Activated naive CD4-positive, alpha-beta T cell treated with anti-CD3 and anti-CD28 coated beads, Interleukin-2, amount 50 U/mL, for 72 hours (primary cell): ENCODE data around the gene MYO16. TPM values are rescaled to one million over a fixed set of nuclear protein-coding genes. Genes with fewer than 3 reads are reported as not detected.
"Not testable (repeated sequence)": the region's sequence is repeated elsewhere in the genome, so short reads cannot be mapped to it uniquely, and the experiment has no call there.

Source experiments
- ATAC-seq, 2 donors: fragments of 150-1000 bp; cut with Tn5 transposase; 2 replicates each; pipeline ENCODE4 v1.10.0; 2021; ENCODE audit warnings: mild to moderate bottlenecking in 2 of 2, moderate library complexity in 2 of 2
- DNase-seq, 2 donors: peaks; one replicate each; pipeline ENCODE4 v3.0.0; 2021 to 2022; ENCODE audit warnings: low spot score in 2 of 2
- H3K27ac Mint-ChIP-seq, 2 donors: one replicate each; pipeline ENCODE4 v1.8.0; 2022; ENCODE audit warnings: mild to moderate bottlenecking in 2 of 2, mixed read lengths in 2 of 2
- H3K36me3 Mint-ChIP-seq, 2 donors: one replicate each; pipeline ENCODE4 v1.8.0; 2022; ENCODE audit warnings: mixed read lengths in 2 of 2
- H3K9me3 Mint-ChIP-seq, 2 donors: one replicate each; pipeline ENCODE4 v1.8.0; 2022; ENCODE audit warnings: mixed read lengths in 2 of 2
- total RNA-seq, 2 donors: library from RNA; stranded (reverse); gene quantifications; one replicate each; pipeline ENCODE4 v1.2.3, GENCODE V29; 2022

The MYO16 gene
- total RNA-seq, 2 donors from 2014 or later: not detected

- H3K9me3 Mint-ChIP-seq: no peaks in the 10 kb centered on the region
- ATAC-seq: no peak
- no peaks in the 10 kb centered on the region for H3K36me3 Mint-ChIP-seq
- DNase-seq: no peak
- no peak overlapping the region for H3K27ac Mint-ChIP-seq
Measured at GRCh38 chr13:109055850-109056249, 426.4 kb downstream of the MYO16 start.

DNA sequence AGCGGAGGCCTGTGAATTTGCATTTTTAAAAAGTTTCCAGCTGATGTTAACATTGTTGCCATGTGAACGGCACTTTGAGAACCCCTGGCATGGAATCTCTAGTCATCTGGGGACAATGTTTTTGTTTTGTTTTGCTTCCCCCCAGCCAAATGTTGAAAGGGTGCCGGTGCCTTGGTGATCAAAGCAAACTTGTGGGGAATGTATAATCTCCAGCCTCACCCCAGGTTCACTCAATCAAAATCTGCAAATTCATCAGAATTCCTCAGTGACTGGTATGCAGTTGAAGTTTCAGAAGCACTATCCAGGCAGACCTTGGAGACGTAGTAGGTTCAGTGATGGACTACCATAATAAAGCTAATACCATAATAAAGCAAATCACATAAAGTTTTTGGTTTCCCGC, 428.7 kb downstream of the MYO16 start:
- no peak for DNase-seq
- Mint-ChIP-seq H3K9me3 (no peaks in the 10 kb centered on the region), H3K36me3 (no peaks in the 10 kb centered on the region), H3K27ac (no peak overlapping the region)
- ATAC-seq: no peak

GRCh38 chr13:109072505-109072904, 443.1 kb downstream of the MYO16 start:
- no peak for DNase-seq
- peaks cover 4 to 6% of the 10 kb centered on the region in 2 donors for H3K9me3 Mint-ChIP-seq
- H3K27ac Mint-ChIP-seq: no peak overlapping the region
- H3K36me3 Mint-ChIP-seq: peaks cover 5 to 7% of the 10 kb centered on the region in 2 donors
- ATAC-seq: no peak

DNA sequence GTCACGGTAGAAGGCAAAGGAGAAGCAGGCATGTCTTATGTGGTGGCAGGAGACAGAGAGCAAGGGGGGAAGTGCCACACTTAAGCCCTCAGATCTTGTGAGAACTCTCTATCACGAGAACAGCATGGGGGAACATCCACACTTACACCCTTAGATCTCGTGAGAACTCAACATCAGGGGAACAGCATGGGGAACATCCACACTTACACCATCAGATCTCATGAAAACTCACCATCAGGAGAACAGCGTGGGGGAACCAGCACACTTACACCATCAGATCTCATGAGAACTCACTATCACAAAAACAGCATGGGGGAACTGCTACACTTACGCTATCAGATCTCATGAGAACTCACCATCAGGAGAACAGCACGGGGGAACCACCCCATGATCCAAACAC, 445.0 kb downstream of the MYO16 start:
- H3K27ac Mint-ChIP-seq: no peak overlapping the region
- H3K9me3 Mint-ChIP-seq: no peaks in the 10 kb centered on the region
- DNase-seq (no peak), ATAC-seq (no peak)
- H3K36me3 Mint-ChIP-seq: peaks cover 0 to under 1% of the 10 kb centered on the region in 2 donors

- Mint-ChIP-seq H3K9me3 (no peaks in the 10 kb centered on the region), H3K27ac (no peak overlapping the region), H3K36me3 (no peaks in the 10 kb centered on the region)
- DNase-seq: no peak
- ATAC-seq: no peak
Measured at GRCh38 chr13:109074853-109075252, 445.4 kb downstream of the MYO16 start.

- peaks cover 0 to 5% of the 10 kb centered on the region in 2 donors for H3K36me3 Mint-ChIP-seq
- no peak overlapping the region for H3K27ac Mint-ChIP-seq
- peaks cover 5 to 6% of the 10 kb centered on the region in 2 donors for H3K9me3 Mint-ChIP-seq
- no peak for DNase-seq
- ATAC-seq: no peak
Measured at GRCh38 chr13:109087916-109088623, 458.7 kb downstream of the MYO16 start.

- Mint-ChIP-seq H3K27ac (no peak overlapping the region), H3K36me3 (peaks cover 0 to 5% of the 10 kb centered on the region in 2 donors), H3K9me3 (peaks cover 5 to 6% of the 10 kb centered on the region in 2 donors)
- DNase-seq (no peak), ATAC-seq (no peak)
Measured at GRCh38 chr13:109088624-109088917, 459.2 kb downstream of the MYO16 start.

DNA sequence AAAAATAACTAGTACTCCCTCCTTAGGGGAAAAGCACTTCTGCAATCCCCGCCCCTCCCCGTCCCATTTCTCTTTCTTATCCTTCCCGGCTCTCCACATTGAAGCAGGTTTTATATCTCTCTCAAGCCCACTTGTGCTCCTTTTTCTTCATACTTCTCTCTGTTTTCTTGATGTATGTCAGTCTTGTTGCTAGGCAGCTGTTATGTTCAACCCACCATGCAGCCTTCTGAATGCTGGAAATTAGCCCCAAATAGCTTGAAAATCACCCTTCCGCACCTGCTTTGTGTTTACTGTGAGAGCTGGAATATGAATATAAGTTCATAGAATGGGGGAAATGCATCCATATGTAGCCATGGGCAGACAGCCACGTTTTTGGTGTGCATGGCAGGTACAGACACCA, 461.4 kb downstream of the MYO16 start:
- Mint-ChIP-seq H3K9me3 (peaks cover 5 to 6% of the 10 kb centered on the region in 2 donors), H3K36me3 (peaks cover 0 to 5% of the 10 kb centered on the region in 2 donors), H3K27ac (no peak overlapping the region)
- ATAC-seq: no peak
- DNase-seq: no peak

DNA sequence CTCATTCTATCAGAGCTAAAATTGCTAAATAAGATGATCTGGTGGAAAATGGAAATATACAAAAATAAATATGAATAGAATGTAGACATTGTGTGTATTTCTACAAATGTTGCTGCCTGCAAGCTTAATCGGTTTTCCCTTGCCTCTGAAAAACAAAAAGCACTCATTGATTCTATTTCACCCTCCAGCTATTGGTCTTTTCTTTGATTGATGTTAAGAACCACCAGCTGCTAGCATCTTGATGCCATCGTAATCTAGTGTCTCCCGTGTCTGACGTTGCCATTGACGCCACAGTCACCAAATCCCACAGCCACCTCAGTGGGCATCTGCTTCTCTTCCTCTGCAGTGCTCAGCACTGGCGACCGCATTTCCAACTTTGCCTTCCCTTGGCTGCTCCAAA, 461.8 kb downstream of the MYO16 start:
- DNase-seq (no peak), ATAC-seq (no peak)
- H3K9me3 Mint-ChIP-seq: peaks cover 5 to 6% of the 10 kb centered on the region in 2 donors

DNA sequence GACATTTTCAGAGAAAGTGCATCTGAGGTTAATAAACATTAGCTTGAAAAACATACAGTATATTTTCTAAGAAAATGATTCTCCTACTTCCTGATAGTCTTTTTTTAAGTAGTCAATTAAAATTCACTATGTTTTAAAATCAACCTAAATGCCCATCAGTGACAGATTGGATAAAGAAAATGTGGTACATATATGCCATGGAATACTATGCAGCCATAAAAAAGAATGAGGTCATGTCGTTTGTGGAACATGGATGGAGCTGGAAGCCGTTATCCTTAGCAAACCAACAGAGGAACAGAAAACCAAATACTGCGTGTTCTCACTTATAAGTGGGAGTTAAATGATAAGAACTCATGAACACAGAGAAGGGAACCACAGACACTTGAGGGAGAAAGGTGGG, 462.8 kb downstream of the MYO16 start:
- not testable (repeated sequence) for ATAC-seq, H3K36me3 Mint-ChIP-seq, H3K9me3 Mint-ChIP-seq, DNase-seq, H3K27ac Mint-ChIP-seq

More for the DNA sequence above, 461.8 kb downstream of the MYO16 start:
- Mint-ChIP-seq H3K27ac (no peak overlapping the region), H3K36me3 (peaks cover 0 to 5% of the 10 kb centered on the region in 2 donors)

DNA sequence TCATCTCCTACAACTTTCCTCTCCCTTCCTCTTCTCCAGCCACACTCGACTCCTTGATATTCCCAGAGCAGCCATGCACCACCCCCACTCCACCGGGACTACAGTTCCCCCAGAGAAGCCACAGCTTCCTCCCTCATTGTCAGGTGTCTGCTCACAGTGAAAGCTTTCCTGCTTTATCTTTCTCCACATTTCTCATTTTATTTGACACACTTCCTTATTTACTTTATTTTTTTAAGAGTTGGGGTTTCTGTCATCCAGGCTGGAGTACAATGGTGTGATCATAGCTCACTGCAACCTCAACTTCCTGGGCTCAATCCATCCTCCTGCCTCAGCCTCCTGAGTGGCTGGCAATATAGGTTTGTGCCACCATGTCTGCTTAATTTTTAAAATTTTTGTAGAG, 464.6 kb downstream of the MYO16 start:
- Mint-ChIP-seq H3K27ac (no peak overlapping the region), H3K9me3 (peaks cover 5 to 6% of the 10 kb centered on the region in 2 donors), H3K36me3 (peaks cover 0 to 5% of the 10 kb centered on the region in 2 donors)
- DNase-seq (no peak), ATAC-seq (no peak)

DNA sequence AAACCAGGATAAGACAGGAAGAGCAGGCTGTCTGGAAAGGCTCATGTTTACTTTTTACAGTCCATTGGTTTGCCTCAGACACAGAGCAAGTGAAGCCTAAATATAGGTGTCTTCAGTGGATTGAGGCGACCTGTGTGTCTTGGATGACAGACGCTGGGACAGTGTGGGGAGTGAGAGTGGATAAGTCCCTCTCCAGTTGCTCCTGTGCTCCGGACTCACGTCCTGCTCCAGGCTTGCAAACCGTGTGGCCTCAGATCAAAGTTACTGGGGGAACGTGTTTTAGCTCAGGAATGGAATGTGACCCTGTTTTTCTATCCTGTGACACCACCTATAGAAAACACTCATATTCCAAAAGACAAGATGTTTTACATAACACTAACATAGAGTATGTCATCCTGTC, 465.7 kb downstream of the MYO16 start:
- Mint-ChIP-seq H3K36me3 (peaks cover 0 to 5% of the 10 kb centered on the region in 2 donors), H3K9me3 (peaks cover 5 to 6% of the 10 kb centered on the region in 2 donors), H3K27ac (no peak overlapping the region)
- no peak for DNase-seq
- ATAC-seq: no peak

DNA sequence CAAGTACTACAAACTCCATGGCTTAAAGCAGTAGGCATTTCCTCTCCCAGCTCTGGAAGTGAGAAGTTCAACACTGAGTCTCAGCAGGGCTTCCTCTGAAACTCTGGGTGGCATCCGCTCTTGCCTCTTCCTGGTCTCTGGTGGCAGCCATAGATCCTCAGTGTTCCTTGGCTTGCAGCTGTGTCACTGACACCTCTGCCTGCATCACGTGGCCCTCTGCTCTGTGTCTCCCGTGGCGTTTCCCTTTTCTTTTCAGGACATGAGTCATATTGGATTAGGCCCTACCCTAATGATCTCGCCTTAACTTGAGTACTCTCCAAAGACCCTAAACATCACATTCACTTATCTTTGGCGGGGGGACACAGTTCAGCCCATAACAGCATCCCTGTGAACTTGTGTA, 466.7 kb downstream of the MYO16 start:
- Mint-ChIP-seq H3K9me3 (peaks cover 5 to 6% of the 10 kb centered on the region in 2 donors), H3K27ac (no peak overlapping the region), H3K36me3 (peaks cover 0 to 5% of the 10 kb centered on the region in 2 donors)
- ATAC-seq: no peak
- no peak for DNase-seq

DNA sequence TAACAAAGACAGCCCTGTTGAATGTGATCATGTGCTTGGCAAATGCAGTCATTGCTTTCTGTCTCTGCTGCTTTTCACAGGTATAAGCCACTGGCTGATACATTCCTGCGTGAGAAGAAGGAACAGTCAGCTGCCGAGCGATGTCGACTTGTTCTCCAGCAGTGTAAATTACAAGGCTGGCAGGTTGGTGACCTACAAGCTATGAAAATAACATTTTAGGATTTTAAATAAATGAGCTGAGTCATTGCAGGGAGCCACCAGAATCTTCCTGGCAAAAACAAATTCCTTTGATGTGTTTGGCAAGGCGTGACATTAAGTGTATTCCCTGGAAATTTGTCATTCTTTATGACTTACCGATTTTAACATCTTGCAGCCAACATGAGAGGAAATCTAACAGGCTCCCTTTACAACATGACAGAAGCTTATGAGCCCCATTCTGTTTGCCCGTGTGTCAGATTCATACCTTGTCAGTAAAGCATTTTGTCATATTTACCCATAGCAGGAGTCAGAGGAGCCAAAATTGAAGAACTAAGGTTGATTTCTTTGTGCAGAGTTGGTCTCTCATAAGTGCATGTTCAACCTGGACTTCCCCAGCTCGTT, 471.4 kb downstream of the MYO16 start:
- Mint-ChIP-seq H3K27ac (no peak overlapping the region), H3K36me3 (no peaks in the 10 kb centered on the region), H3K9me3 (no peaks in the 10 kb centered on the region)
- ATAC-seq: no peak
- DNase-seq: no peak

- no peak overlapping the region for H3K27ac Mint-ChIP-seq
- DNase-seq (no peak), ATAC-seq (no peak)
- no peaks in the 10 kb centered on the region for H3K9me3 Mint-ChIP-seq
- no peaks in the 10 kb centered on the region for H3K36me3 Mint-ChIP-seq
Measured at GRCh38 chr13:109101550-109102144, 472.2 kb downstream of the MYO16 start.

GRCh38 chr13:109105899-109106298, 476.5 kb downstream of the MYO16 start:
- no peaks in the 10 kb centered on the region for H3K9me3 Mint-ChIP-seq

GRCh38 chr13:109110159-109110558, 480.7 kb downstream of the MYO16 start:
- no peak for DNase-seq
- peaks cover 5% of the 10 kb centered on the region in 2 donors for H3K9me3 Mint-ChIP-seq
- no peaks in the 10 kb centered on the region for H3K36me3 Mint-ChIP-seq
- H3K27ac Mint-ChIP-seq: no peak overlapping the region
- ATAC-seq: no peak

More at GRCh38 chr13:109105899-109106298, 476.5 kb downstream of the MYO16 start:
- no peak for ATAC-seq
- H3K36me3 Mint-ChIP-seq: no peaks in the 10 kb centered on the region
- DNase-seq: no peak
- no peak overlapping the region for H3K27ac Mint-ChIP-seq

DNA sequence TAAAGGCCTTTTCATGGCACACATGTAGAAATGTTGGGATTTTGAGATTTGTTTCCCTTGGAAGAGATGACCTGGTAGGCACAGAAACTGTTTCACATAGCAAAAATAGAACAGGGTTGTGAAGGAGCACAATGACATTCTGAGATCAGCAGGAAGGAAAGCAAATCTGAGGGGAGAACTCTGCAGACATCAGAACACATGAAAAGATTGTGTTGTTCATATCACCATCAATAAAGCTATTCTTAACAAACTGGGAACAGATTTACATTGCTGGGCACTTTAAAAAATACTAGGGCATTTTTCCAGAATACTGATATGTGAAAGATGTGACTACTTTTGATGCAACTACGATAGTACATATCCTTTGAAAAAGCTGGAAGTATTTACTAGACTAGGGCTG, 481.7 kb downstream of the MYO16 start:
- no peaks in the 10 kb centered on the region for H3K36me3 Mint-ChIP-seq
- no peak for ATAC-seq

More for the DNA sequence above, 481.7 kb downstream of the MYO16 start:
- no peak overlapping the region for H3K27ac Mint-ChIP-seq
- H3K9me3 Mint-ChIP-seq: peaks cover 5% of the 10 kb centered on the region in 2 donors
- no peak for DNase-seq
